Adrenal gland (tissue), 12 donors: ENCODE data around the gene PSG3. TPM values are rescaled to one million over a fixed set of nuclear protein-coding genes. Genes with fewer than 3 reads are reported as not detected.
"Not testable (repeated sequence)": the region's sequence is repeated elsewhere in the genome, so short reads cannot be mapped to it uniquely, and the experiment has no call there.

ENCODE experiments used
- DNase-seq, 7 donors: peaks; one replicate each; pipeline ENCODE4 v3.0.0-alpha.2; 2019 to 2020
- H3K27ac ChIP-seq, 5 donors: fragments of 200-600 bp; sonication (generic) in 4 of 5; 1 replicate in 3 of 5; 2 replicates in 2 of 5; pipeline versions ENCODE4 v1.5.1 to v1.8.0; 2016 to 2020; ENCODE audit warnings: mild to moderate bottlenecking in 1 of 5
- H3K27me3 ChIP-seq: fragments of 200-600 bp; 2 replicates; pipeline ENCODE4 v1.8.0; 2021
- H3K36me3 ChIP-seq, 2 donors: fragments of 200-600 bp; replicated peaks in 1 of 2; 1 replicate in 1 of 2; 2 replicates in 1 of 2; pipeline versions ENCODE4 v1.5.1 to v1.8.0; 2018 to 2022
- H3K4me1 ChIP-seq, 2 donors: fragments of 200-600 bp; replicated peaks in 1 of 2; 1 replicate in 1 of 2; 2 replicates in 1 of 2; pipeline versions ENCODE4 v1.5.1 to v1.8.0; 2018 to 2021
- H3K4me3 ChIP-seq, 4 donors: fragments of 200-600 bp; sonication (generic) in 3 of 4; one replicate each; pipeline ENCODE4 v1.5.1; 2016 to 2018
- H3K9me3 ChIP-seq, 3 donors: fragments of 200-600 bp; sonication (generic) in 1 of 3; replicated peaks in 1 of 3; 1 replicate in 2 of 3; 2 replicates in 1 of 3; pipeline versions ENCODE4 v1.5.1 to v1.8.0; 2016 to 2021
- POLR2A ChIP-seq, 2 donors: fragments of 450-650 bp; IDR thresholded peaks; one replicate each; pipeline ENCODE4 v1.6.1; 2017; ENCODE audit warnings: antibody characterized with exemption in 2 of 2, mild to moderate bottlenecking in 2 of 2, moderate library complexity in 1 of 2
- WGBS, 4 donors: extraction: QIAGEN DNeasy Blood & Tissue Kit in 2 of 4; methylation state at CpG; one replicate each; pipeline versions ENCODE4 v1.1.5 to v1.1.7; 2013 to 2017; 5-methylcytosine and 5-hydroxymethylcytosine counted together
- intact Hi-C, 2 donors: fragments of 100-400 bp; cut with DNase I; formaldehyde crosslinking; loops; one replicate each; pipeline versions ENCODE4 v1.14.1 to v1.15.0; 2022 to 2023
- polyA plus RNA-seq, 3 donors: library from polyadenylated mRNA; stranded (reverse); fragments of 200-250 nt in 2 of 3; fragments of 350-450 nt in 1 of 3; fragmentation: Illumina TruSeq in 1 of 3; extraction: RNeasy Lipid Tissue Mini Kit (QIAGEN cat#74804) in 1 of 3; gene quantifications; one replicate each; pipeline ENCODE4 v1.2.3, GENCODE V29; 2013 to 2014
- total RNA-seq, 9 donors: library from RNA; depleted of rRNA in 4 of 9; stranded (reverse); fragments of >200 nt in 4 of 9; fragments of 120-200 nt in 1 of 9; fragmentation: NEBNext Ultra II Directional in 1 of 9; extraction: Animal tissue kit (Norgen Biotek cat#: 25700) in 1 of 9; gene quantifications; one replicate each; pipeline versions ENCODE4 v1.1.0 to v1.2.4, GENCODE V29; 2013 to 2023
- TF ChIP-seq, protein P1 (sequence below), 6 experiments: fragments of 450-650 bp in 4 of 6; fragments of 200-600 bp in 2 of 6; sonication (generic) in 1 of 6; IDR thresholded peaks; 1 replicate in 5 of 6; 2 replicates in 1 of 6; pipeline versions ENCODE4 v1.5.1 to v1.8.0; 2016 to 2021; ENCODE audit warnings: antibody characterized with exemption in 6 of 6, mild to moderate bottlenecking in 2 of 6, moderate library complexity in 1 of 6
- donor health status: healthy with polysubstance abuse.
- donor health status: Bipolar disorder and iron deficiency.
- donor health status: DM: yes; HTN: yes; CAD: no.
- donor health status: DM: no; HTN: no; CAD: no.
- donor health status: DM: no; HTN: no; CAD: no.
- donor health status: DM: yes; HTN: yes; CAD: no.

Gene PSG3
- total and polyA plus RNA-seq, 12 donors, result 0.22 TPM; not detected in 11

DNA sequence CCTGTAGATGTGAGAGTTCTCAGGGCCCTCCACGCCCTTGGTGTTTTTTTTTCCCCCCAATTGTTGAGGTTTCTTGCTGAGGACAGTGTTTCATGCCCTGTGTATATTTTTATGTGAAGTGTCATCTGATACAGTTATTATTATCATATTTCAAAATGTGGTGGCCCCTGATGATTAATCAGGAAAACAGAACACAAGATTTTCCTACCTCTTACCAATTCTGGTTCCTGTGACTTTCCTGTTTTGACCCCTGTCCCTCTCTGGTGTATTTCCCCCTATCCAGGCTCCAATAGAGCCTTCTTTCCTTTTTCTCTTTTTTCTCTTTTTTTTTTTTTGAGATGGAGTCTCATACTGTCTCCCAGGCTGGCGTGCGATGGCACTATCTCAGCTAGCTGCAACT lies 24.6 kb upstream of the PSG3 start:
- WGBS, 4 donors, result 86 to 93% (median 91%) methylated on average over 3 of the region's 3 CpGs
- H3K4me3 ChIP-seq, result no peak overlapping the region
- no peak for DNase-seq
- no peaks in the 10 kb centered on the region for H3K4me1 ChIP-seq
- TF ChIP-seq, protein P1, sequence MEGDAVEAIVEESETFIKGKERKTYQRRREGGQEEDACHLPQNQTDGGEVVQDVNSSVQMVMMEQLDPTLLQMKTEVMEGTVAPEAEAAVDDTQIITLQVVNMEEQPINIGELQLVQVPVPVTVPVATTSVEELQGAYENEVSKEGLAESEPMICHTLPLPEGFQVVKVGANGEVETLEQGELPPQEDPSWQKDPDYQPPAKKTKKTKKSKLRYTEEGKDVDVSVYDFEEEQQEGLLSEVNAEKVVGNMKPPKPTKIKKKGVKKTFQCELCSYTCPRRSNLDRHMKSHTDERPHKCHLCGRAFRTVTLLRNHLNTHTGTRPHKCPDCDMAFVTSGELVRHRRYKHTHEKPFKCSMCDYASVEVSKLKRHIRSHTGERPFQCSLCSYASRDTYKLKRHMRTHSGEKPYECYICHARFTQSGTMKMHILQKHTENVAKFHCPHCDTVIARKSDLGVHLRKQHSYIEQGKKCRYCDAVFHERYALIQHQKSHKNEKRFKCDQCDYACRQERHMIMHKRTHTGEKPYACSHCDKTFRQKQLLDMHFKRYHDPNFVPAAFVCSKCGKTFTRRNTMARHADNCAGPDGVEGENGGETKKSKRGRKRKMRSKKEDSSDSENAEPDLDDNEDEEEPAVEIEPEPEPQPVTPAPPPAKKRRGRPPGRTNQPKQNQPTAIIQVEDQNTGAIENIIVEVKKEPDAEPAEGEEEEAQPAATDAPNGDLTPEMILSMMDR (IDR thresholded peaks at IDR 0.05), result no peak
- TF ChIP-seq POLR2A (IDR thresholded peaks at IDR 0.05), result no peak
- H3K27me3 ChIP-seq, result no peaks in the 10 kb centered on the region
- no peak overlapping the region for H3K27ac ChIP-seq
- H3K36me3 ChIP-seq, result no peaks in the 10 kb centered on the region
- no peaks in the 10 kb centered on the region for H3K9me3 ChIP-seq
- intact Hi-C loops, result no loop called here

DNA sequence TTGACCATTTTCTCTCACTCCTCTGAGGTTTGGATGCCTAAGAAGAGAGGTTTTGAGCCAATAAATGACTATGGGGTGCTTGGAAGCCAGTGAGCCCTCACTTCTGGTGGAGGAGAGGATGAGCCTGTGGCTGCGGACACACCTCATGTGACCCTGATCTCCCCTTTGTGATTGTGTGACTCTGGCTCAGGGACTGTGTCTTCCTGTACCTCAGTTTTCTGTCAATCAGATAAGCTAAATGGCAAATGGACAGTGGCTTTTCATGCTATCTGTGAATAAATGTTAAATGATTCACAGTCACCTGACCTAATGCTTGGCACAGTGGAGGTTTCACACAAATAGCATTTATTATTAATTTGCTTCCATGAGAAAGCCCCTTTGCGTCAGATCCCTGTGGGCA lies 22.5 kb upstream of the PSG3 start:
- H3K27me3 ChIP-seq, result no peaks in the 10 kb centered on the region
- no peak for DNase-seq
- TF ChIP-seq, protein P1 (IDR thresholded peaks at IDR 0.05), result no peak
- no peak for TF ChIP-seq POLR2A (IDR thresholded peaks at IDR 0.05)
- no peaks in the 10 kb centered on the region for H3K9me3 ChIP-seq
- H3K36me3 ChIP-seq, result no peaks in the 10 kb centered on the region
- H3K4me1 ChIP-seq, result no peaks in the 10 kb centered on the region
- no peak overlapping the region for H3K4me3 ChIP-seq
- no peak overlapping the region for H3K27ac ChIP-seq
- intact Hi-C loops, result no loop called here
- 72 to 89% (median 83%) methylated on average over 2 of the region's 2 CpGs for WGBS, 4 donors

DNA sequence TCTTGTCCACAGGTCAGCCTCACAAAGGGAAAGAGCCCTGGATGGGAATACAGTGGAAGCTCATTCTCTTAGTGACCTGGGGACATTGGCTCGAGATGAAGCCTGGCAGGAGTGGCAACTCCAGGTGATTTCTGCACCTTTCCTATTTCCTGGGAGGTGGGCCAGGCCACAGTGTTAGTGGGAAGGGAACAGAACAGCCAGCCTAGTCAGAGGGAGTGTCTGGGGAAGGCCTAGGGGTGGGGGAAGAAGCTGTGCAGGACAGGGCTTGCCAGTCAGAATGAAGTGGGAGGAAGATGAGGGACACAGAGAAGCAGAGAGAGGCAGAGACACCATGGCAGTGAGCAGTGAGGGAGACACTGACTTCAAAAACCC lies 21.6 kb upstream of the PSG3 start:
- 60 to 61% methylated on average over 1 of the region's 1 CpG; no CpG with 5 or more reads in 2 of the 4 donors for WGBS, 4 donors
- H3K27me3 ChIP-seq, DNase-seq, intact Hi-C loops, H3K9me3 ChIP-seq, H3K27ac ChIP-seq, H3K4me1 ChIP-seq, H3K4me3 ChIP-seq, H3K36me3 ChIP-seq: not testable (repeated sequence)

DNA sequence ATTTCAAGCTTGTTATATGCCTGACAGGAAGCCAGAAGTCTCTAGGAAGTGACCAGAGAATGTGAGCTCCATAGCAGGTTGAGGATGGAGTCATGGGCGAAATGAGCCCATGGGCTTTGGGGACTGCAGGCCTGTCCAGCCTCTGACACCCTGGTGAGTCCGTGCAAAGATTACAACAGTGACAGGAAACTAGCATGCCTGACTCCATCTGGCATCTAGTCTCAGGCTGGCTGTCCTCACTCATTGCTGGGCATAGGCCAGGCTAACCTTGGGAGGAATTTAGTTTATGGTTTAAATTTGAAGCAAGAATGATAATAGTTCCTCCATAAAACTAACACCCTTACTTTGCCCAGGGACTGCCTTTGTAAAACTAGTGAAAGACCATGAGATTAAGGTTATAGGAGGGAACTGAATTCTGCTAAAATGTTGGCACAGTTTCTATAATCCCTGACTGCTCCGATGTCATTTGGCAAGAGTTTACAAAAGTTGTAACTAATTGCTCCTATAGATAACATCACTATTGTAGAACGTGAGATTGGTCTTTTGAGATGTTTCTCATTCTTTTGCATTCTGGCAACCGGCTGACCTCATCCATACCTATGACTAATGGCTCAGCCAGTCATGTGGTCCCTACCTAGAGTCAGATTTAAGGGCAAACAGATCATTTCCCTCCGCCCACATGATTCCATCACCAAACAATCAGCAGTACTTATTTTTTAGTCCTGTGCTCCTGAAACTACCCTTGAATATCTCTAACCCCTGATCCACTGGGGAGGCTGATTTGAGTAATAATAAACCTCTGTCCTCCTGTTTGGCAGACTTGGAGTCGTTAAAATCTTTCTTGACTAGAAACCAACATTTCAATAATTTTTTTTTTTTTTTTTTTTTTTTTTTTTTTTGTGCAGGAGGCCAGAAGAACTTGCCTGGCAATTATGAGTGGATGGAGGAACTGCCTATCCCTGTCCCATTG lies 21.0 kb upstream of the PSG3 start:
- H3K27me3 ChIP-seq, H3K4me1 ChIP-seq, H3K9me3 ChIP-seq, H3K36me3 ChIP-seq, intact Hi-C loops, H3K4me3 ChIP-seq: not testable (repeated sequence)
- 54 to 65% (median 57%) methylated on average over 7 of the region's 7 CpGs for WGBS, 4 donors
- H3K27ac ChIP-seq, result peak overlapping the region in 1 of 5 donors; percentile 45
- peak in 1 of 7 donors; percentile 13 for DNase-seq

DNA sequence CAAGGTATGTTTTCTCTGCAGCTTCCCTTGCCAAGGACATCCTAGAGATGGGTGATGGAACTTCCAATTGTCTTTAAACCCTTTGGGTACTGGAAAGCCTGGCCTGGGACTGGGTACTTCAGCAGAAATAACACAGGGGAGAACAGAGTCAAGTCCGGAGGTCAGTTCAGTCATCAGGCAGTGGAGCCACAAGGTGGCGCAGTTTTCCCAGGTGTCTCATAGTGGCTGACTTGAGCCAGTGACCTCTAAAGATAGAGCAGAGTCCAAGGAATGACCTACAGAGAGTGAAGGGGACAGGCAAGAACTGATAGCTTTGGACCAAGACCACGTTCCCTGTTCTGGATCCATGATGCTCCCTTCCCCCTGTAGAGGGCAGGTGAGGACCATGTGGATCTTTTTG lies 18.4 kb upstream of the PSG3 start:
- 17 to 27% (median 21%) methylated on average over 2 to 3 of the region's 3 CpGs for WGBS, 4 donors
- H3K27ac ChIP-seq, intact Hi-C loops, H3K9me3 ChIP-seq, H3K27me3 ChIP-seq, H3K36me3 ChIP-seq, H3K4me3 ChIP-seq, H3K4me1 ChIP-seq: not testable (repeated sequence)
- TF ChIP-seq, protein P1 (IDR thresholded peaks at IDR 0.05), result peak in 4 of 6 experiments; percentile 28 to 47 (median 32)
- peak in 4 of 7 donors; percentile 36 to 57 (median 44) for DNase-seq

DNA sequence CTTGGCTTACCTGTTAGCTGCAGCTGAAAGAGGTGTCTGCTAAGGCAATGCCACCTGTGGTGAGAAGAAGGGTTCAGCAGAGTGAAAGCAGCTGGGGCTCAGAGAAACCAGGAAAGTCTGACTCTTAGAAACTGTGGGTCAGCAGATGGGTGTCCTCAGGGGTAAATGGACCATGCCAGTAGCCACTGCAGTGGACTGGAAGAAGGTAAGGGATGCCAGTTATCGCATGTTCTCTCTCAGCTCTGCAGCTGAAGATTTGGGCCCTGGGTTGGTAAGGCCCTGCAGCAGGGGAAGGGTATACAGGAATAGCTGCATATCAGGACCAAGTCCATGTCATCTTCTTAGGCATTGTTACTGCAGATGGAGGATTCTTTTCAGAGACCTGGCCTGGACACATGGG lies 12.0 kb upstream of the PSG3 start:
- H3K36me3 ChIP-seq, H3K27ac ChIP-seq, H3K4me3 ChIP-seq, intact Hi-C loops, H3K27me3 ChIP-seq, DNase-seq, H3K9me3 ChIP-seq, H3K4me1 ChIP-seq: not testable (repeated sequence)
- 78 to 100% (median 98%) methylated on average over 1 of the region's 1 CpG for WGBS, 4 donors
